Retinal pigment epithelial cell (primary cell): ENCODE data around the gene SLC37A3.

Source experiments
- DNase-seq: peaks from one replicate; pipeline ENCODE4 v3.0.0-alpha.2; 2010; ENCODE audit warnings: low read depth
- H3K4me3 ChIP-seq: 2 replicates; pipeline ENCODE4 v1.5.1; 2011; ENCODE audit warnings: mild to moderate bottlenecking, low read length, control low read depth, moderate library complexity
- CTCF ChIP-seq: conservative IDR thresholded peaks from 2 replicates; pipeline ENCODE4 v1.5.1; 2011; ENCODE audit warnings: low read depth, low read length, control low read depth, inconsistent platforms

Gene SLC37A3

GRCh38 chr7:140284062-140284461, 114.3 kb downstream of the SLC37A3 start:
- TF ChIP-seq CTCF, result no peak
- DNase-seq, result no peak
- H3K4me3 ChIP-seq, result no peak overlapping the region
